ENCODE measurements around the gene AKAP12.

Gene AKAP12

DNA sequence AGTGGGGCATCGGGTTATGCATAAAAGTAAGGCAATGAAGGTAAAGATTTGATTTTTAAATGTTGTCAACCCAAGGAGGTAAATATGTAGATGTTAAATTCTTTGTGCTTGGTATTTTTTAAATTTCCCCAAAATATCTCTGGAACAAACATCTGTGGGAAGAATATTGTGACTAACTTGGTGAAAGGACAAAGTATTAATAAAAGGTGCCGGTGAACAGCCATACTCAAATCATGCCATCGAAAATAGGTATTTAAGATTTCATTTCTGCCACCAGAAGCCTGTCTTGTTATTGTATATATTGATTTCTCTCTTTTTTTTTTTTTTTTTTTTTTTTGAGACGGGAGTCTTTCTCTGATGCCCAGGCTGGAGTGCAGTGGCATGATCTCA lies 164.1 kb downstream of the AKAP12 start:
- no peak overlapping the region for H3K4me3 ChIP-seq (ENCODE audit: control insufficient read depth, low read depth, low read length)
- TF ChIP-seq, protein P1, sequence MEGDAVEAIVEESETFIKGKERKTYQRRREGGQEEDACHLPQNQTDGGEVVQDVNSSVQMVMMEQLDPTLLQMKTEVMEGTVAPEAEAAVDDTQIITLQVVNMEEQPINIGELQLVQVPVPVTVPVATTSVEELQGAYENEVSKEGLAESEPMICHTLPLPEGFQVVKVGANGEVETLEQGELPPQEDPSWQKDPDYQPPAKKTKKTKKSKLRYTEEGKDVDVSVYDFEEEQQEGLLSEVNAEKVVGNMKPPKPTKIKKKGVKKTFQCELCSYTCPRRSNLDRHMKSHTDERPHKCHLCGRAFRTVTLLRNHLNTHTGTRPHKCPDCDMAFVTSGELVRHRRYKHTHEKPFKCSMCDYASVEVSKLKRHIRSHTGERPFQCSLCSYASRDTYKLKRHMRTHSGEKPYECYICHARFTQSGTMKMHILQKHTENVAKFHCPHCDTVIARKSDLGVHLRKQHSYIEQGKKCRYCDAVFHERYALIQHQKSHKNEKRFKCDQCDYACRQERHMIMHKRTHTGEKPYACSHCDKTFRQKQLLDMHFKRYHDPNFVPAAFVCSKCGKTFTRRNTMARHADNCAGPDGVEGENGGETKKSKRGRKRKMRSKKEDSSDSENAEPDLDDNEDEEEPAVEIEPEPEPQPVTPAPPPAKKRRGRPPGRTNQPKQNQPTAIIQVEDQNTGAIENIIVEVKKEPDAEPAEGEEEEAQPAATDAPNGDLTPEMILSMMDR (IDR thresholded peaks at IDR 0.05; ENCODE audit: control insufficient read depth, insufficient read depth, low read depth, low read length, missing control alignments) = no peak
- DNase-seq (ENCODE audit: low read depth) = no peak
